ENCODE results near the gene ALKBH8.

- TF ChIP-seq CTCF (IDR thresholded peaks at IDR 0.05) (no peak), EZH2 (IDR thresholded peaks at IDR 0.05) (no peak), EZH2phosphoT487 (IDR thresholded peaks at IDR 0.05) (no peak)
These were observed 28.4 kb upstream of the ALKBH8 start for GRCh38 chr11:107593951-107594350.
